Panc1 (cell line): ENCODE measurements around the gene EPHA8. TPM values are rescaled to one million over a fixed set of nuclear protein-coding genes. Genes with fewer than 3 reads are reported as not detected.

Source experiments
- ATAC-seq: fragments of 200-7000 bp; cut with Tn5 transposase; 2 replicates; pipeline ENCODE4 v1.9.1; 2020; ENCODE audit warnings: mild to moderate bottlenecking, moderate library complexity
- BruUV-seq: library from RNA; stranded (reverse); fragments of 400-500 nt; replicated peaks from 2 replicates; lab custom pipeline; 2021; lab: Mats Ljungman, UMichigan
- CTCF ChIA-PET: fragments of 300-600 bp; sonication (Branson Sonifier 250); formaldehyde crosslinking; loops from one replicate; lab custom pipeline; 2022; ENCODE audit warnings: antibody characterized with exemption; lab: Charles Lee
- POLR2A ChIA-PET: fragments of 300-600 bp; sonication (Branson Sonifier 250); formaldehyde crosslinking; loops from one replicate; lab custom pipeline; 2022; ENCODE audit warnings: antibody characterized with exemption; lab: Charles Lee
- DNase-seq: peaks from one replicate; pipeline ENCODE4 v3.0.0-alpha.2; 2010; ENCODE audit warnings: low read depth, low spot score
- H3K27ac ChIP-seq: 2 replicates; pipeline ENCODE4 v1.5.1; 2011; ENCODE audit warnings: mild to moderate bottlenecking, low read length, inconsistent platforms
- H3K27me3 ChIP-seq: fragments of 200-500 bp; sonication (Bioruptor generic); 2 replicates; pipeline ENCODE4 v1.6.0; 2014; ENCODE audit warnings: low read length, inconsistent platforms; ENCODE audit not compliant: control insufficient read depth, insufficient read depth
- H3K36me3 ChIP-seq: fragments of 200-500 bp; sonication (Bioruptor generic); 2 replicates; pipeline ENCODE4 v1.5.1; 2014; ENCODE audit warnings: inconsistent platforms, mild to moderate bottlenecking, low read length, moderate library complexity; ENCODE audit not compliant: control insufficient read depth, insufficient read depth
- H3K4me1 ChIP-seq: 2 replicates; pipeline ENCODE4 v1.5.1; 2011; ENCODE audit warnings: inconsistent platforms, mild to moderate bottlenecking, low read length, moderate library complexity; ENCODE audit not compliant: control insufficient read depth, insufficient read depth
- H3K4me3 ChIP-seq, 2 experiments: 2 replicates each; pipeline ENCODE4 v1.5.1; 2011 to 2012; ENCODE audit warnings: low read depth in 2 of 2, low read length in 2 of 2, mild to moderate bottlenecking in 2 of 2, inconsistent platforms in 1 of 2, moderate library complexity in 1 of 2
- H3K9me3 ChIP-seq: fragments of 200-500 bp; sonication (Bioruptor generic); 2 replicates; pipeline ENCODE4 v1.5.1; 2014; ENCODE audit warnings: low read depth, mild to moderate bottlenecking, inconsistent platforms, low read length, moderate library complexity; ENCODE audit not compliant: control insufficient read depth, insufficient read depth
- CTCF ChIP-seq: fragments of 450-650 bp; IDR thresholded peaks from 2 replicates; pipeline ENCODE4 v1.5.1; 2017; ENCODE audit warnings: mild to moderate bottlenecking
- POLR2AphosphoS5 ChIP-seq: IDR thresholded peaks from 2 replicates; pipeline ENCODE4 v1.6.1; 2012; ENCODE audit warnings: mild to moderate bottlenecking, low read depth, low read length, moderate library complexity
- REST ChIP-seq, 2 experiments: IDR thresholded peaks; 2 replicates each; pipeline ENCODE4 v1.6.1; 2011 to 2012; ENCODE audit warnings: low read depth in 2 of 2, control low read depth in 1 of 2, low read length in 1 of 2, mild to moderate bottlenecking in 1 of 2, moderate library complexity in 1 of 2; ENCODE audit not compliant: insufficient read depth in 1 of 2
- SIN3A ChIP-seq: IDR thresholded peaks from 2 replicates; pipeline ENCODE4 v1.6.1; 2012; ENCODE audit warnings: low read depth, mild to moderate bottlenecking, low read length, moderate library complexity, borderline replicate concordance; ENCODE audit not compliant: insufficient read depth
- TCF7L2 ChIP-seq: IDR thresholded peaks from 2 replicates; pipeline ENCODE4 v1.6.1; 2011; ENCODE audit warnings: mild to moderate bottlenecking, low read depth, low read length, inconsistent platforms
- in situ Hi-C: cut with HindIII; loops from 2 replicates; pipeline ENCODE4 v1.10.0; 2016; ENCODE audit warnings: low sequenced_read_pairs, low pct_unique_long_range_greater_than_20kb
- intact Hi-C: fragments of 100-400 bp; cut with micrococcal nuclease; formaldehyde crosslinking; loops from one replicate; pipeline ENCODE4 v1.10.0; 2022; ENCODE audit not compliant: unreplicated experiment
- total RNA-seq: library from RNA; stranded (reverse); gene quantifications from one replicate; pipeline ENCODE4 v1.2.1, GENCODE V29; 2021; ENCODE audit not compliant: unreplicated experiment

The EPHA8 gene
- total RNA-seq, 1 experiment from 2014 or later: not detected

GRCh38 chr1:22591576-22591975 is 28.3 kb downstream of the EPHA8 start:
- ChIA-PET POLR2A (interaction anchor here (0.7 kb wide), 1 partner anchor 28 kb away, joined by 5 read pairs; no protein-coding TSS in a partner anchor), CTCF (no interaction called here)
- BruUV-seq: no TSS peak
- H3K9me3 ChIP-seq: no peaks in the 10 kb centered on the region
- in situ Hi-C loops: no loop called here
- no peak overlapping the region for H3K4me3 ChIP-seq
- intact Hi-C loops: no loop called here
- ATAC-seq (no peak), DNase-seq (no peak)
- no peaks in the 10 kb centered on the region for H3K4me1 ChIP-seq
- H3K27ac ChIP-seq: no peak overlapping the region
- no peaks in the 10 kb centered on the region; the same call in 1 of the 2 replicates for H3K27me3 ChIP-seq
- no peaks in the 10 kb centered on the region for H3K36me3 ChIP-seq
- no peak for TF ChIP-seq REST (IDR thresholded peaks at IDR 0.05; ENCODE audit: insufficient read depth in 1 of 2, low read depth in 2 of 2, low read length in 1 of 2)
- TF ChIP-seq POLR2AphosphoS5: no peak
- TF ChIP-seq CTCF: no peak
- no peak for TF ChIP-seq TCF7L2
- TF ChIP-seq SIN3A: no peak

- BruUV-seq: no TSS peak
Measured at GRCh38 chr1:22592051-22592450, 28.8 kb downstream of the EPHA8 start.

More at GRCh38 chr1:22592051-22592450, 28.8 kb downstream of the EPHA8 start:
- no peaks in the 10 kb centered on the region for H3K9me3 ChIP-seq
- ATAC-seq (no peak), DNase-seq (no peak)
- no peaks in the 10 kb centered on the region; the same call in 1 of the 2 replicates for H3K27me3 ChIP-seq
- no peaks in the 10 kb centered on the region for H3K36me3 ChIP-seq
- in situ Hi-C loops (no loop called here), intact Hi-C loops (no loop called here)
- H3K27ac ChIP-seq: no peak overlapping the region
- ChIA-PET POLR2A (no interaction called here), CTCF (no interaction called here)
- no peaks in the 10 kb centered on the region for H3K4me1 ChIP-seq
- no peak overlapping the region for H3K4me3 ChIP-seq
- TF ChIP-seq TCF7L2 (no peak), CTCF (no peak), SIN3A (no peak), POLR2AphosphoS5 (no peak), REST (IDR thresholded peaks at IDR 0.05; ENCODE audit: insufficient read depth in 1 of 2, low read depth in 2 of 2, low read length in 1 of 2) (no peak)
